ENCODE measurements around the gene FRMD5.

GRCh38 chr15:43915631-43916325 lies 279.3 kb downstream of the FRMD5 start:
- no peak for TF ChIP-seq EGR1 (IDR thresholded peaks at IDR 0.05; ENCODE audit: low read depth)
- no peak for TF ChIP-seq RAD21 (IDR thresholded peaks at IDR 0.05; ENCODE audit: low read depth)
- TF ChIP-seq CTCF (IDR thresholded peaks at IDR 0.05 in 2 of 3, conservative IDR thresholded peaks at IDR 0.05 in 1 of 3; ENCODE audit: borderline replicate concordance in 1 of 3, insufficient read depth in 1 of 3, low read depth in 2 of 3, low read length in 2 of 3), result no peak
- no peak for TF ChIP-seq EZH2 (IDR thresholded peaks at IDR 0.05)
